NAMALWA (cell line): ENCODE results near the gene VPS35.

ENCODE experiments used
- DNase-seq: peaks from one replicate; pipeline ENCODE4 v3.0.0-alpha.2; 2015; ENCODE audit warnings: low spot score

The VPS35 gene

DNA sequence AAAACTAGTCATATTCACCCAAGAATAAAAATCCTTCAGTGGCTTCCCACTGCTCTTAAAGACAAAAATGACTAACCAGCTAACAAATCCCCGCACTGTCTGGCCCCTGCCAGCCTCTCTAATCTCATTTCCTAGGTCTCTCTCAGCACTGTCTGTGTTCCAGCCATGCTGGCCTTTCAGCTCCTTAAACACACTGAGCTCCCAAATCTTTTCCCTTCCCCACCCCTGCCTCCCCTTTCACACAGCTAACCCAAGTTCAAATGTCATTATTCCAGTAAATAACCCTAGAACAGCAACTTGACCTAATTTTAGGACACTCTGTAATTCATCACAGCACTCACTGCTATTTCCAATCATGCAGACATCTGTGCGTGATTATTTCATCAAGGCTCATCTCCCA lies 75.6 kb downstream of the VPS35 start:
- DNase-seq, result no peak

DNA sequence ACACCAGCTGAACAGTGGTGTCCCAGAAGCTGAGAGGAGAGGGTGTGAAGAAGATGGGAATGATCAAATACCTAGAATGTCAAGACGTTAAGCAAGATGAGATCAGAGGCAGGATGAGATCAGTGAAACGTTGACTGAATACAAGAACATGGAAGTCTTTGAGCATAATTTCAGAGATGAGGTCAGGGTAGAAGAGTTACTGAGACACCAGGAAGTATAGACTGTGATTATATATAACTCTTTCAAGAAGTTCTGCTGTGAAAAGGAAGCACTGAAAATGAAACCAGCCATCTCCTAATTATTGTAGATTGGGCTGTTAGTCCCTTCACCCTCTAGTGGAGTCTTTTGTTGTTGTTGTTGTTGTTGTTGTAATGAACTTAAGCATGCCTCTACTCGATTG lies 76.9 kb downstream of the VPS35 start:
- no peak for DNase-seq

DNA sequence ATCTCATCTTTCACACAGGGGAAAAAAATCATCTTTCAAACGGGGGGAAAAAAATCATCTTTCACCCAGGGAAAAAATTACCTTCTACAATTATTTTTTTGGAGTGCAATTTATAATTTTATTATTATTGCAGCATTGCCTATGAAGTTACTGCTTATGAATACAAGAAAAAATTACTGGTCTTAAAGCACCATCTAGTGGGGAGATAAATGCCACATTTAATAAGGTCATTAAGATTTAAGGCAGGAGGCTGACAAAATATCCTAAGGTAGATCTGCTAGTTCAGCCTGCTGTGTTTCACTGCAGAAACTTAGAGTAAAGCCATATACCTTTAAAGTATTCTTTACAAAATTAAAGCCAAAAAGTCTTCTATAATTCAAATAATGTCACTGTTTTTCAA lies 81.4 kb downstream of the VPS35 start:
- peak; percentile 62 for DNase-seq

DNA sequence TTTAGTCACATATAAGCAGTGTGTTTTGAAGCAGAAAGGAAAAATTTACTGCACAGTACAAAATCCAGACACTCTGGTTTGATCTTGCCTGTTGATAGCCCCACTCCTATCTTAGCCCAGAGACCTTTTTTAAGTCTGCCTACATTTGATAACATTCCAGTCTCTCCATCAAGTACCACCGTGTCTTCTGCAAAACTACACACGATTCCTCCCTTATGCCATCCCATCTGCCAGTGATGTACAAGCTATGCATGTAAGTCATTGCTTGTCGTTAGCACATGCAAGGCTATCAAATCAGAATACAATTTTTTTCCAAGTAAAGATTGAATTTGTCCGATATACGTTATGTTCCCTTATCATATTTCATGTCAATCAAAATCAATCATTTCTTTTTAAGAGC lies 82.7 kb downstream of the VPS35 start:
- DNase-seq, result no peak
